Fibroblast of skin of left quadriceps (primary cell): Measurements from ENCODE around the gene JADE2.
"Not testable (repeated sequence)": the region's sequence is repeated elsewhere in the genome, so short reads cannot be mapped to it uniquely, and the experiment has no call there.

Experiments
- DNase-seq, 2 experiments: peaks; one replicate each; pipeline ENCODE4 v3.0.0-alpha.2; 2013; ENCODE audit warnings: low read depth in 2 of 2

Gene JADE2

GRCh38 chr5:134524826-134525682, at the start of gene JADE2:
Gene JADE2 (plus strand): TSS chr5:134525670. CDS start chr5:134535858, 10,188 bp downstream.
- no peak for DNase-seq

GRCh38 chr5:134477462-134478245, 47.8 kb upstream of the JADE2 start:
- no peak for DNase-seq

GRCh38 chr5:134479839-134480238, 45.6 kb upstream of the JADE2 start:
- no peak for DNase-seq

- DNase-seq = no peak
These were observed 36.1 kb upstream of the JADE2 start for GRCh38 chr5:134489227-134489944.

GRCh38 chr5:134490255-134490924, 35.1 kb upstream of the JADE2 start:
- DNase-seq = no peak

GRCh38 chr5:134490925-134491271, 34.6 kb upstream of the JADE2 start:
- no peak for DNase-seq

- no peak for DNase-seq
These were observed 33.5 kb upstream of the JADE2 start for GRCh38 chr5:134491841-134492442.

- DNase-seq = no peak
These were observed 32.9 kb upstream of the JADE2 start for GRCh38 chr5:134492568-134492967.

GRCh38 chr5:134493461-134494055, 31.9 kb upstream of the JADE2 start:
- no peak for DNase-seq

GRCh38 chr5:134494780-134495179, 30.7 kb upstream of the JADE2 start:
- no peak for DNase-seq

GRCh38 chr5:134499905-134500304, 25.6 kb upstream of the JADE2 start:
- DNase-seq = not testable (repeated sequence)

- no peak for DNase-seq
These were observed 24.6 kb upstream of the JADE2 start for GRCh38 chr5:134500699-134501430.

GRCh38 chr5:134502259-134502658, 23.2 kb upstream of the JADE2 start:
- no peak for DNase-seq

GRCh38 chr5:134503088-134503936, 22.2 kb upstream of the JADE2 start:
- DNase-seq = peak; percentile 90 to 93

- DNase-seq = no peak
These were observed 21.5 kb upstream of the JADE2 start for GRCh38 chr5:134503937-134504437.

GRCh38 chr5:134504629-134505300, 20.7 kb upstream of the JADE2 start:
- no peak for DNase-seq

GRCh38 chr5:134506054-134507039, 19.1 kb upstream of the JADE2 start:
- no peak for DNase-seq
